SK-N-MC (cell line): ENCODE measurements around the gene C2orf69.

ENCODE experiments used
- DNase-seq: peaks from one replicate; pipeline ENCODE4 v3.0.0-alpha.2; 2011; ENCODE audit warnings: low read depth, low spot score
- H3K27ac ChIP-seq: fragments of 200-600 bp; sonication (generic); 2 replicates; pipeline ENCODE4 v1.5.1; 2016; ENCODE audit warnings: mixed run types
- H3K36me3 ChIP-seq: fragments of 200-600 bp; sonication (generic); 2 replicates; pipeline ENCODE4 v1.6.1; 2017; ENCODE audit warnings: antibody characterized with exemption, low read length, mixed read lengths; ENCODE audit not compliant: insufficient read depth
- H3K4me3 ChIP-seq: fragments of 200-600 bp; sonication (generic); 2 replicates; pipeline ENCODE4 v1.5.1; 2016
- H3K9ac ChIP-seq: fragments of 200-600 bp; sonication (generic); 2 replicates; pipeline ENCODE4 v1.8.0; 2017; ENCODE audit warnings: mixed run types, mixed read lengths; ENCODE audit not compliant: insufficient read length
- H3K9me3 ChIP-seq: fragments of 200-600 bp; sonication (generic); 2 replicates; pipeline ENCODE4 v1.6.1; 2017; ENCODE audit warnings: low read depth, mild to moderate bottlenecking, antibody characterized with exemption, low read length, moderate library complexity, mixed read lengths
- EZH2 ChIP-seq: fragments of 200-600 bp; sonication (generic); IDR thresholded peaks from one replicate; pipeline ENCODE4 v1.6.1; 2017; ENCODE audit warnings: antibody characterized with exemption
- FOXP2 ChIP-seq: optimal IDR thresholded peaks from 2 replicates; pipeline ENCODE3; 2011; ENCODE audit warnings: mild to moderate bottlenecking, moderate library complexity; ENCODE audit not compliant: insufficient read depth; ENCODE audit errors: extremely low read length, control extremely low read depth
- POLR2AphosphoS5 ChIP-seq: IDR thresholded peaks from 2 replicates; pipeline ENCODE4 v1.6.1; 2012; ENCODE audit warnings: mild to moderate bottlenecking, low read depth, low read length, borderline replicate concordance

The C2orf69 gene

GRCh38 chr2:199966976-199967375 lies 55.9 kb downstream of the C2orf69 start:
- DNase-seq, result no peak
- H3K4me3 ChIP-seq, result no peak overlapping the region
- H3K9me3 ChIP-seq, result no peaks in the 10 kb centered on the region
- H3K36me3 ChIP-seq, result peaks cover 49% of the 10 kb centered on the region
- no peak overlapping the region for H3K27ac ChIP-seq
- TF ChIP-seq POLR2AphosphoS5 (no peak), EZH2 (no peak), FOXP2 (no peak)
- H3K9ac ChIP-seq, result no peak overlapping the region

DNA sequence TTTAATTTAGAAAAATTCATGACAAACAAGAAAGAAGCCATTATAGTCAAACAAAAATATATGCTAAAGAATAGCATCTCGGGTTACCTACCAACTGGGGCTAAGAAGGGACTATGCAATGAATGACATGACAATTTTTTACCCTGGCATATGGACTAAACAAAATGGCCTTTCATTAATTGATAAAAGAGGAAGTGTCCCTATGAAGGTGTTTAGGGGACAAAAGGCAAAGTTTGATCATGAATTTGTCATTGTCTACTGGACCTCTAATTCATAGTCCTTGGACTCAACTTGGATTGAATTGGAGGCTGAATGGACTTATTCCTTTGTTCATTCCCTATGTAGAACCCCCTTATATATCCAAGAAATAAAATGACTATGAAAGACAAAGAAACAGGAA lies 57.0 kb downstream of the C2orf69 start:
- TF ChIP-seq EZH2 (no peak), POLR2AphosphoS5 (no peak), FOXP2 (no peak)
- DNase-seq, result no peak
- no peak overlapping the region for H3K27ac ChIP-seq
- no peak overlapping the region for H3K4me3 ChIP-seq
- H3K36me3 ChIP-seq, result peaks cover 39% of the 10 kb centered on the region
- no peak overlapping the region for H3K9ac ChIP-seq
- no peaks in the 10 kb centered on the region for H3K9me3 ChIP-seq

GRCh38 chr2:199972088-199972626 lies 61.1 kb downstream of the C2orf69 start:
- Histone ChIP-seq H3K27ac (no peak overlapping the region), H3K9me3 (no peaks in the 10 kb centered on the region), H3K4me3 (no peak overlapping the region), H3K36me3 (peaks cover 16% of the 10 kb centered on the region), H3K9ac (no peak overlapping the region)
- DNase-seq, result no peak
- TF ChIP-seq EZH2, result no peak
- TF ChIP-seq FOXP2, result no peak
- no peak for TF ChIP-seq POLR2AphosphoS5

GRCh38 chr2:199973703-199974102 lies 62.6 kb downstream of the C2orf69 start:
- no peak for TF ChIP-seq EZH2
- TF ChIP-seq FOXP2, result no peak
- TF ChIP-seq POLR2AphosphoS5, result no peak
- Histone ChIP-seq H3K36me3 (peaks cover 7% of the 10 kb centered on the region), H3K9me3 (no peaks in the 10 kb centered on the region), H3K4me3 (no peak overlapping the region), H3K27ac (no peak overlapping the region), H3K9ac (no peak overlapping the region)
- DNase-seq, result no peak

GRCh38 chr2:199975273-199975895 lies 64.3 kb downstream of the C2orf69 start:
- no peak for DNase-seq
- H3K9ac ChIP-seq, result no peak overlapping the region
- H3K27ac ChIP-seq, result no peak overlapping the region
- H3K36me3 ChIP-seq, result peaks cover 6% of the 10 kb centered on the region; the same call in 1 of the 2 replicates
- H3K4me3 ChIP-seq, result no peak overlapping the region
- H3K9me3 ChIP-seq, result no peaks in the 10 kb centered on the region
- TF ChIP-seq POLR2AphosphoS5, result no peak
- no peak for TF ChIP-seq EZH2
- no peak for TF ChIP-seq FOXP2
